Smooth muscle cell (in vitro differentiated cells): Measurements from ENCODE around the gene GGA2. TPM values are rescaled to one million over a fixed set of nuclear protein-coding genes. Genes with fewer than 3 reads are reported as not detected.
"Not testable (repeated sequence)": the region's sequence is repeated elsewhere in the genome, so short reads cannot be mapped to it uniquely, and the experiment has no call there.

ENCODE experiments used
- DNase-seq: peaks from one replicate; lab custom pipeline; 2025; ENCODE audit not compliant: unreplicated experiment; lab: John Stamatoyannopoulos, UW
- H2AFZ ChIP-seq: fragments of 200-600 bp; sonication (generic); 2 replicates; pipeline ENCODE4 v1.6.0; 2016; ENCODE audit warnings: antibody characterized with exemption, low read depth, mild to moderate bottlenecking
- H3F3A ChIP-seq: fragments of 200-600 bp; sonication (generic); 2 replicates; pipeline ENCODE4 v1.6.0; 2017; ENCODE audit warnings: antibody characterized with exemption, low read depth
- H3K27ac ChIP-seq: fragments of 200-600 bp; sonication (generic); 2 replicates; pipeline ENCODE4 v1.5.1; 2016; ENCODE audit warnings: low read depth, mild to moderate bottlenecking
- H3K27me3 ChIP-seq: fragments of 200-600 bp; sonication (generic); 2 replicates; pipeline ENCODE4 v1.6.1; 2016; ENCODE audit warnings: low read depth, mild to moderate bottlenecking
- H3K36me3 ChIP-seq: fragments of 200-600 bp; sonication (generic); 2 replicates; pipeline ENCODE4 v1.5.1; 2016; ENCODE audit warnings: low read depth
- H3K4me1 ChIP-seq: fragments of 200-600 bp; sonication (generic); 2 replicates; pipeline ENCODE4 v1.5.1; 2016; ENCODE audit warnings: low read depth
- H3K4me2 ChIP-seq: fragments of 200-600 bp; sonication (generic); 2 replicates; pipeline ENCODE4 v1.6.0; 2016; ENCODE audit warnings: mild to moderate bottlenecking
- H3K4me3 ChIP-seq: fragments of 200-600 bp; sonication (generic); 2 replicates; pipeline ENCODE4 v1.5.1; 2016; ENCODE audit warnings: mild to moderate bottlenecking
- H3K79me2 ChIP-seq: fragments of 200-600 bp; sonication (generic); 2 replicates; pipeline ENCODE4 v1.6.0; 2016; ENCODE audit warnings: low read depth, mild to moderate bottlenecking
- H3K9ac ChIP-seq: fragments of 200-600 bp; sonication (generic); 2 replicates; pipeline ENCODE4 v1.6.0; 2016; ENCODE audit warnings: low read depth
- H3K9me3 ChIP-seq: fragments of 200-600 bp; sonication (generic); replicated peaks from 2 replicates; pipeline ENCODE4 v1.5.1; 2016; ENCODE audit warnings: low read depth
- H4K20me1 ChIP-seq: fragments of 200-600 bp; sonication (generic); 2 replicates; pipeline ENCODE4 v1.6.0; 2016; ENCODE audit warnings: low read depth
- WGBS: methylation state at CpG from one replicate; pipeline ENCODE4 v1.1.7; 2016; ENCODE audit warnings: low lambda C conversion rate; 5-methylcytosine and 5-hydroxymethylcytosine counted together
- polyA plus RNA-seq: library from polyadenylated mRNA; unstranded; fragments of >200 nt; fragmentation: Nextera tagmentation; extraction: Ambion mirVana; gene quantifications from 2 replicates; pipeline ENCODE4 v1.2.1, GENCODE V29; 2016
- total RNA-seq: library from RNA; depleted of rRNA; stranded (reverse); fragments of >200 nt; gene quantifications from 2 replicates; pipeline ENCODE4 v1.2.3, GENCODE V29; 2014
- TF ChIP-seq, protein P1 (sequence below): fragments of 200-600 bp; sonication (generic); IDR thresholded peaks from 2 replicates; pipeline ENCODE4 v1.5.1; 2017; ENCODE audit warnings: borderline replicate concordance, mild to moderate bottlenecking, antibody characterized with exemption; ENCODE audit not compliant: insufficient read depth, poor library complexity, severe bottlenecking

The GGA2 gene
- total and polyA plus RNA-seq, 2 experiments from 2014 or later, result 32.2 to 42.5 TPM

GRCh38 chr16:23448392-23448791, 61.9 kb downstream of the GGA2 start:
- Histone ChIP-seq H3K79me2 (peaks cover 37% of the 10 kb centered on the region), H2AFZ (no peak overlapping the region), H3F3A (no peaks in the 10 kb centered on the region), H3K9ac (no peak overlapping the region), H3K36me3 (no peaks in the 10 kb centered on the region), H3K4me3 (no peak overlapping the region), H3K4me2 (no peak overlapping the region), H4K20me1 (peaks cover 36% of the 10 kb centered on the region), H3K9me3 (no peaks in the 10 kb centered on the region), H3K27ac (no peak overlapping the region), H3K4me1 (peaks cover 6% of the 10 kb centered on the region), H3K27me3 (no peaks in the 10 kb centered on the region)
- DNase-seq, result no peak
- TF ChIP-seq, protein P1, sequence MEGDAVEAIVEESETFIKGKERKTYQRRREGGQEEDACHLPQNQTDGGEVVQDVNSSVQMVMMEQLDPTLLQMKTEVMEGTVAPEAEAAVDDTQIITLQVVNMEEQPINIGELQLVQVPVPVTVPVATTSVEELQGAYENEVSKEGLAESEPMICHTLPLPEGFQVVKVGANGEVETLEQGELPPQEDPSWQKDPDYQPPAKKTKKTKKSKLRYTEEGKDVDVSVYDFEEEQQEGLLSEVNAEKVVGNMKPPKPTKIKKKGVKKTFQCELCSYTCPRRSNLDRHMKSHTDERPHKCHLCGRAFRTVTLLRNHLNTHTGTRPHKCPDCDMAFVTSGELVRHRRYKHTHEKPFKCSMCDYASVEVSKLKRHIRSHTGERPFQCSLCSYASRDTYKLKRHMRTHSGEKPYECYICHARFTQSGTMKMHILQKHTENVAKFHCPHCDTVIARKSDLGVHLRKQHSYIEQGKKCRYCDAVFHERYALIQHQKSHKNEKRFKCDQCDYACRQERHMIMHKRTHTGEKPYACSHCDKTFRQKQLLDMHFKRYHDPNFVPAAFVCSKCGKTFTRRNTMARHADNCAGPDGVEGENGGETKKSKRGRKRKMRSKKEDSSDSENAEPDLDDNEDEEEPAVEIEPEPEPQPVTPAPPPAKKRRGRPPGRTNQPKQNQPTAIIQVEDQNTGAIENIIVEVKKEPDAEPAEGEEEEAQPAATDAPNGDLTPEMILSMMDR, result no peak
- 78% methylated on average over 4 of the region's 4 CpGs for WGBS

DNA sequence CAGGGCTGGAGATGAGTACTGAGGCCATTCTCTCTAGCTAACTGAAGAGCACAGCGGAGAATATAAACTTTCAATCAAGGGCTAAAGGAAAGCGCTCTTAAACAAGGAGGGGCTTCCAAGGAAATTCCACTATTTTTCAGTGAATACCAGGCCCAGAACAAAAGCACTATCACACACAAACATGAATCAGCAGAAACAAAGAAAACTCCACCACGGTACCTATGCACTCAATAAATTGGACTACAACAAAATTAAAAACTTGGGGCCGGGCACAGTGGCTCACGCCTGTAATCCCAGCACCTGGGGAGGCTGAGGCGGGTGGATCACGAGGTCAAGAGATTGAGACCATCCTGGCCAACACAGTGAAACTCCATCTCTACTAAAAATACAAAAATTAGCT, 72.8 kb downstream of the GGA2 start:
- not testable (repeated sequence) for H3K9me3 ChIP-seq, H3F3A ChIP-seq, H3K27ac ChIP-seq, H3K4me3 ChIP-seq, DNase-seq, H3K4me1 ChIP-seq, H3K79me2 ChIP-seq, H3K9ac ChIP-seq, H3K27me3 ChIP-seq, H3K4me2 ChIP-seq, H2AFZ ChIP-seq
- Histone ChIP-seq H3K36me3 (peaks cover 11% of the 10 kb centered on the region), H4K20me1 (peaks cover 35% of the 10 kb centered on the region)
- WGBS, result 98% methylated on average over 7 of the region's 7 CpGs

DNA sequence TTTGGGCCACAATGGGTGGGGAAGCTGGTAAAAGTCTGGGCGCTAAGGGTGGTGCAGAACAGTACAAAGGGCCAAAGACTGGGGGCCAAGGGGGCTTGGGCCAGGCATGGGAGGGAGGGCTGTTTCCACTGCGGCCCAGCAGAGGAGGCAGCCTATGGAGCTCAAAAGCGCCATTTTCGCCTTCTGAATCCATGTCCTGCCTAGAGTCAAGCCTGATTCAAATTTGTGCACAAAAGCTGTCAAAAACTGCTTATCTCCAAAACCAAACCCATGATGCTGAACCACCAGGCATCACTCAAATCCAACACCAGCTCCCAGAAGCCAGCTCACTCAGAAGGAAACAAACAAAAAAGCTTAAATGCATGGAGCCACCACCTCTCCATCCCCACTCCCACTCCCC, 73.3 kb downstream of the GGA2 start:
- no peak overlapping the region for H2AFZ ChIP-seq
- no peak overlapping the region for H3K27ac ChIP-seq
- no peaks in the 10 kb centered on the region for H3K4me1 ChIP-seq
- no peak overlapping the region for H3K4me2 ChIP-seq
- TF ChIP-seq, protein P1, result no peak
- H3K27me3 ChIP-seq, result no peaks in the 10 kb centered on the region
- DNase-seq, result no peak
- no peaks in the 10 kb centered on the region for H3F3A ChIP-seq
- H4K20me1 ChIP-seq, result peaks cover 35% of the 10 kb centered on the region
- no peaks in the 10 kb centered on the region for H3K79me2 ChIP-seq
- no peak overlapping the region for H3K9ac ChIP-seq
- peaks cover 10% of the 10 kb centered on the region for H3K36me3 ChIP-seq
- H3K9me3 ChIP-seq, result no peaks in the 10 kb centered on the region
- H3K4me3 ChIP-seq, result no peak overlapping the region
- 100% methylated on average over 4 of the region's 4 CpGs for WGBS

- Histone ChIP-seq H3K27me3 (no peaks in the 10 kb centered on the region), H3K27ac (no peak overlapping the region), H3K9ac (no peak overlapping the region), H3K79me2 (no peaks in the 10 kb centered on the region), H3K4me1 (no peaks in the 10 kb centered on the region), H3F3A (no peaks in the 10 kb centered on the region), H3K9me3 (no peaks in the 10 kb centered on the region), H3K4me3 (no peak overlapping the region), H4K20me1 (peaks cover 35% of the 10 kb centered on the region), H2AFZ (no peak overlapping the region), H3K4me2 (no peak overlapping the region), H3K36me3 (peaks cover 10% of the 10 kb centered on the region)
- TF ChIP-seq, protein P1, result peak; percentile 65
- peak; percentile 0 for DNase-seq
- WGBS, result 38% methylated on average over 6 of the region's 6 CpGs
Observed at GRCh38 chr16:23435500-23435899, 74.8 kb downstream of the GGA2 start.
